Retinal pigment epithelial cell (primary cell): Measurements from ENCODE around the gene ANKRD52.

Experiments
- DNase-seq: peaks from one replicate; pipeline ENCODE4 v3.0.0-alpha.2; 2010; ENCODE audit warnings: low read depth
- H3K4me3 ChIP-seq: 2 replicates; pipeline ENCODE4 v1.5.1; 2011; ENCODE audit warnings: mild to moderate bottlenecking, low read length, control low read depth, moderate library complexity
- CTCF ChIP-seq: conservative IDR thresholded peaks from 2 replicates; pipeline ENCODE4 v1.5.1; 2011; ENCODE audit warnings: low read depth, low read length, control low read depth, inconsistent platforms

Gene ANKRD52

GRCh38 chr12:56252649-56253048 is 5.5 kb downstream of the ANKRD52 start:
- no peak for TF ChIP-seq CTCF
- H3K4me3 ChIP-seq = no peak overlapping the region
- DNase-seq = no peak

- no peak overlapping the region for H3K4me3 ChIP-seq
- TF ChIP-seq CTCF = no peak
- no peak for DNase-seq
Measured at GRCh38 chr12:56248711-56249110, 9.5 kb downstream of the ANKRD52 start.

DNA sequence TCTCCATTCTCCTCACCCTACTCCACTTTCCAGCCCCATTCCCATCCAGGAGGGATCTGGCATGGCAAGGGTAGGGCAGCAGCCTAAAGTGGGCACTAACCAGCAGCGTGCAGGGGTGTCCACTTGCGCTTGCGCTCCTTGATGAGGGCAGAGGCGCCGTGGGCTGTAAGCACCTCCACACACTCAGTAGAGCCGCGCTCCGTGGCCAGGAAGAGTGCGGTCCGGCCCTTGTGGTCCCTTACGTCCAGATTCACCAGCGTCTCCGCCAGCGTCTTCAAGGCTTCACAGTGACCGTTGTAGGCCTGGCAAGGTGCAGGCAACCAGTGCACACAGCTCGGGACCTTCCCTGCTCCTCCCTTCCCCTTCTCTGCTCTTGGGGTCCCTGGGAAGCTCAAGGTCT is 10.3 kb downstream of the ANKRD52 start:
- no peak for DNase-seq
- H3K4me3 ChIP-seq = no peak overlapping the region
- TF ChIP-seq CTCF = no peak

DNA sequence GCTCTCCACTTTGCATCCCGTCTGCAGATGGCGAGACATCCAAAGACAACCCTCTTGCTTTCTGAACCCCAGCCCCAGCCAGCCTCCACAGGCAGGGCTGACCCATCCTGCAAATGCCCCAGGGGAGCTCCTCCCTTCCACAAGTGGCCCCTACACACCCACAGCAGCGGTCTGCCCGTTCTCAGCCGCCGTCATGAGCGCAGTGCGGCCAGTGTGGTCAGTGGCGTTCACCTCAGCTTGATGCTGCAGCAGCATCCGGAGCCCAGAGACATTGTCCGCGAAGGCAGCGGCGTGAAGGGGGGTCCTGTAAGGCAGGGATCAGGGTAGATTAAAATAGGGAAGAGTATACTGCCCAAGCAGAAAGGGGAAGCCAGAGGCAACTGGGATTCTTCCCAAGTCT is 13.7 kb downstream of the ANKRD52 start:
- no peak overlapping the region for H3K4me3 ChIP-seq
- no peak for TF ChIP-seq CTCF

GRCh38 chr12:56243731-56244181 is 14.4 kb downstream of the ANKRD52 start:
- TF ChIP-seq CTCF = no peak
- H3K4me3 ChIP-seq = no peak overlapping the region
- DNase-seq = no peak

More for the DNA sequence above, 13.7 kb downstream of the ANKRD52 start:
- no peak for DNase-seq

- no peak for DNase-seq
- no peak overlapping the region for H3K4me3 ChIP-seq
- TF ChIP-seq CTCF = no peak
Measured at GRCh38 chr12:56242986-56243385, 15.2 kb downstream of the ANKRD52 start.

DNA sequence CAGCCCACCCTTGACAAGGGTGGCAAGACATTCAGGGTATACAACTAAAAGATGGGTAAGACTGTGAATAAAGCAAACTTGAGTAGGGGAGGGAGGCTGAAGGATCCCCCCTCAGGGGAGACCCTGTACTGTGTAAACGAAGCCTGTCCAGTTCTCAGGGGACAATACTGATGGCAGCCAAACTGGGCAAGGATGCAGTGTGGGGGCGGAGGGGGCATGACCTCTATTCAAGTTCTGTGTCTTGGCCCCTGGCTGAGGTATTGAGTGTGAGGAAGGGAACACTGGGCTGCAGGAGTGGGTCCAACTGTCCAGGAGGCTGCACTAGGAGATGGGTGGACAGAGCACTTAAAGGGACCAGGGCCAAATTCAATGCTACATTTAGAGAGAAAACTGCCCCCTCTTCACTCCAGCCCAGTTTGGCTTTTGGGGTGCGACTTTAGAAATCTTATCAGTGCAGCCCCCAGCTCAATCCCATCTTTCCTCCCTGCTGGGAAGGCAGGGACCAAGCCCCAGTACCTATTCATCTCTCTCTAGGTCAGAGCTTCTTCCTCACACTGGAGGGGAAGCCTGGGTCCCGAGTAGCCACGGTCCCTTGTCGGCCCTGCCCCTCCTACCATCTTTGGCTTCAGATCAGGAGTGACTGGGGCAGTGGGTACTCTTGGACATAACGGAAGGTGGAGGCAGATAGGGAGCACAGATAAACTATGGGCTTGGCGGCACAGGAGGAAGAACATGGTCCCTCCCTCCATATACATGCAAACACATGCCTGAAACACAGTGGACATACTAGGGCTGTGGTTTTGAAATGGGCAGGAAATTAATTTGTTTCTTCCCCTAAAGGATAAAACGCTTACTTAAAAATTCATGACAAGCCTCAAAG is 16.5 kb downstream of the ANKRD52 start:
- no peak for DNase-seq
- no peak overlapping the region for H3K4me3 ChIP-seq
- TF ChIP-seq CTCF = no peak
